ENCODE results near the gene FUBP3. TPM values are rescaled to one million over a fixed set of nuclear protein-coding genes. Genes with fewer than 3 reads are reported as not detected.

FUBP3 gene
- total RNA-seq, 1 experiment from 2014 or later: 78.6 TPM

- no peak overlapping the region for H3K4me3 Mint-ChIP-seq
- Histone ChIP-seq H3T11ph (ENCODE audit: low read length) (no peak overlapping the region), H2BK120ac (ENCODE audit: low read depth, low read length, poor library complexity, severe bottlenecking) (no peak overlapping the region), H3K9me3 (ENCODE audit: control insufficient read depth, low read depth, low read length) (no peaks in the 10 kb centered on the region), H3K27ac (ENCODE audit: insufficient read length, low read depth, low read length) (no peak overlapping the region), H2BK5ac (ENCODE audit: insufficient read length, low read length) (no peak overlapping the region), H3K79me1 (ENCODE audit: insufficient read depth, low read depth, low read length, poor library complexity, severe bottlenecking) (no peaks in the 10 kb centered on the region), H4K8ac (replicated peaks; ENCODE audit: insufficient read length, low read depth, low read length) (no peak overlapping the region), H2AK5ac (ENCODE audit: insufficient read length, low read length) (no peak overlapping the region), H4K91ac (ENCODE audit: insufficient read length, low read depth, low read length) (no peak overlapping the region), H3K56ac (ENCODE audit: insufficient read length, low read depth, low read length) (no peak overlapping the region), H3K14ac (ENCODE audit: insufficient read depth, low read length) (no peak overlapping the region), H2BK20ac (ENCODE audit: low read depth, low read length, poor library complexity, severe bottlenecking) (no peak overlapping the region), H3K27me3 (ENCODE audit: insufficient read depth, low read length) (peaks cover 51% of the 10 kb centered on the region), H3K23me2 (ENCODE audit: insufficient read length, low read depth, low read length, poor library complexity, severe bottlenecking) (peaks cover 8% of the 10 kb centered on the region), H3K4ac (ENCODE audit: low read depth, low read length) (no peak overlapping the region), H3K4me1 (ENCODE audit: insufficient read depth, low read length) (no peaks in the 10 kb centered on the region; the same call in 1 of the 2 replicates), H3K4me2 (ENCODE audit: insufficient read depth, insufficient read length, low read length) (no peak overlapping the region), H4K5ac (ENCODE audit: insufficient read length, low read depth, low read length) (no peak overlapping the region), H4K20me1 (ENCODE audit: control insufficient read depth, insufficient read depth, insufficient read length) (no peaks in the 10 kb centered on the region), H2AFZ (ENCODE audit: low read length) (no peak overlapping the region), H2BK15ac (ENCODE audit: low read depth, low read length) (no peak overlapping the region), H2BK12ac (ENCODE audit: insufficient read length, low read depth, low read length) (no peak overlapping the region), H3K79me2 (ENCODE audit: insufficient read depth, low read length) (no peaks in the 10 kb centered on the region), H3K18ac (ENCODE audit: insufficient read length, low read depth, low read length) (no peak overlapping the region), H3K23ac (ENCODE audit: insufficient read length, low read depth, low read length) (no peak overlapping the region), H3K9ac (ENCODE audit: extremely low read depth, insufficient read length, low read length) (no peak overlapping the region)
- peaks cover 93% of the 10 kb centered on the region for H3K27me3 Mint-ChIP-seq (ENCODE audit: low read depth)
- no peaks in the 10 kb centered on the region; a peak in 3 of 5 replicates for H3K9me3 Mint-ChIP-seq
- DNase-seq: no peak
- peaks cover 10 to 18% of the 10 kb centered on the region in 2 experiments for H3K4me1 Mint-ChIP-seq
- H3K36me3 Mint-ChIP-seq (ENCODE audit: insufficient read depth in 1 of 3, low read depth in 3 of 3): peaks cover 0 to 1% (median 0%) of the 10 kb centered on the region in 3 experiments; a peak in 1 of 7 replicates
- no CpG with 5 or more reads among the region's 13 CpGs for WGBS (ENCODE audit: extremely low coverage, insufficient read length, low lambda C conversion rate)
- no peak for TF ChIP-seq CTCF (conservative IDR thresholded peaks at IDR 0.05)
- no peak overlapping the region for H3K27ac Mint-ChIP-seq
Observed at GRCh38 chr9:130668196-130668595, 88.8 kb downstream of the FUBP3 start.

Measured in H9 (cell line).